ENCODE data around the gene BAZ1A.

BAZ1A gene

GRCh38 chr14:34721129-34721528 lies 154.0 kb downstream of the BAZ1A start:
- DNase-seq = no peak

DNA sequence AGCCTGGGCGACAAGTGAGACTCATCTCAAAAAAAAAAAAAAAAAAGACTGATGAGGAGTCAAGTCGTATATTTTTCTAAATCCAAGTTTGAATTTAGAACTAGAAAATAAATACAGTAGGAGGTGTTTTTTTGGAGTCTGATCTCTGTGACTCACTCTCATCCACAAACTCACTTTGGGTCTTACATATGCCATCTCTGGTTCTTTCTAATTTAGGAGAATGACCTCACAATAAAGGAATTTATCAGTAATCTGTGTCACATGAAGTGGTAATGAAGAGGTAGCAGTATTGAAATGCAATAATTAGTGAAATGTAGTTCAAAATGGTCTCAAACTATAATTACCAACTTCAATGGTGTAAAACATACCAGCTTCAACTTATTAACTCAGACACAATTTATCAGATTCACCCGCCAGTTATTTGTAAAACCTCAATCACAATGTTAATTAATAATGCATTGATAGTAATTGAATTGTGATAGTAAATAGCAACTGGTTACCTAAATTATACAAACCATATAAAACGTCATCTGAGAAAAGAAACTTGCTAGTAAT lies 156.3 kb downstream of the BAZ1A start:
- DNase-seq = no peak

DNA sequence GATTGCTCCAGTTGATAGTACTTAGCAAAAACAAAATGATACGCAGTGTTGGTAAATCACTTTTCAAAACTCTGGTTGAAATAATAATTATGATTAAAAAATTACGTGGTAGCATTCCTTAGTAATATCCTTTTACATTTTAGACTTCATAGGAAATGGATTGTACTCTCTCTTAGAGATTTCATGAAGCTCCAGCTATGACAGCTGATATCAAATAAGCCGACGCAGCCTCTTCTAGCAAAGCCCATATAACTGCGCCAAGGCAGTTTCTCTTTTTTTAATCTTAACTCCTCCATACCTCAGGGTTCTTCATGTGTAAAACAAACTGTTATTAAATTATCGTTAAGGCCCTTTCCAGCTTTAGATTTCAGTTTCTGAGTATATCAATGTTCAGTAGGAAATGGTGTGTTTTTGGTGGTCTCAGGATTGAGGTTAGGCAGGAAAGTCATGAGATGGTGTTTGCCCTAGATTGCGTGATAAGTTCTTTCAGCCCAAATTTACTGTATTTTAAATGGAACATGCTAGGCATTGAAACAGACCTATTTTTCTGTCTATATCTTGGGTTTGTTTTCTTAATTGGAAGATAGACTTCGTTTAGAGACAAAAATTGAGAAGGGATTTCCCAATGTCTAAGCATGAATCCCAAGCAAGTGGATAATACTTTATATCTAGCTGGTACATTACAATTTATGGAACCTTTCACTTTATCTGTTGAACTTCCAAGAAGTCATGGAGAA lies 159.9 kb downstream of the BAZ1A start:
- DNase-seq = no peak

GRCh38 chr14:34714320-34715126 lies 160.6 kb downstream of the BAZ1A start, which contains the start of gene CFL2:
CFL2 (minus strand) TSS chr14:34714593; CDS start chr14:34714540, 53 bp downstream.
- DNase-seq = peak; percentile 94

DNA sequence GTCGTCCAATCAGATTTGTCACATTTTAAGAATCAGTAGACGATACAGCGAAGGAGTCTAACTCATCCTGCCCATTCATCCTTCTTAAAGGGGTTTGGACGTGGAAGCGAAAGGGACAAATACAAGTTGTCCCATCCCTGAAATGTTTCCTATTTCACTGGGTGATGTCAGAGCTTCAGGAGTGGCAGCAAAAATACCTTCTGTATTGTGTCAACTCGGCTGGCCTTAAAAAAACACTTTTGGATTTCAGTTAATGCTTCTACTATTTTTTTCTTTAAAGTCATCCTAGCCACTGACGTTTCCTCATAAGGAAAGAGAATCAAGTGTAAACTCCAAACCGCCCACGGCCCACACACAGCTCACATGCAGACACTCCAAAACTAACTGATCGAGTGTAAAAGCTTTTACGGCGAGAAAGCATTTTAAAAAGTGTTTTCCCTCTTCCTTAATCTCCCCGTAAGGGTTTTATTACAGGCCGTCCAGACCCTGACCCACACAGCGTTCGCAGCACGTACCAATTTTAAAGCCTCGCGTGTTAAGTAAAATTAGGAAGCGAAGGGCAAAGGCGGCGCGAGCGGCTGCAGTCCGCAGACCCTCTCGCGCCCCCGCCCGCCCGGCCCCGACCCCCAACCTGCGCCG lies 161.4 kb downstream of the BAZ1A start:
- peak; percentile 83 for DNase-seq

DNA sequence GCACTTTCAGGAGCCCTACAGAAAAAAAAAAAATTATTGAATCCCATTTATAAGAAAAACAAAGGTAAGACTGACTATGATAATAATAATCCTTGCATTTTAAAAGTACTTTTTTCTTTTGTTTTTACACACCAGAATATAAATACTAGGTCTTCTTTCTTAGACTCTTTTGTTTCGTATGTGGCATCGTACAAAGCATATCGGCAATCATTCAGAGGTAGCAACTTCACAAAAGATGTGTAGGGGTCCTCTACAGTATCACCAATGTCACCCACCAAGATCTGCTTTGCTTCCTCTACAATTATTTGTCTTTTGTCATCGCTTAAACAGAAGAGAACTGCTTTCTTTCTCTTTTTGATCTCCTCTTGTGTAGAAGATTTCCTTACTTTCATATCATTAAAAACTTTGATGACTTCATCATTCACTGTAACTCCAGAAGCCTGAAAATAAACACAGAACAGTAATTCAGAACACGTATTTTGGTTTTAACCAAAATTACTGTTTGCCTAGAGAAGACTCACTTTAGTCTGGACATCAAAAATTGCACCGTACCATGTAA lies 162.0 kb downstream of the BAZ1A start:
- DNase-seq = no peak

- DNase-seq = no peak
Observed at GRCh38 chr14:34711796-34712712, 163.1 kb downstream of the BAZ1A start.

- DNase-seq = peak; percentile 40
Observed at GRCh38 chr14:34711169-34711568, 164.0 kb downstream of the BAZ1A start.

- DNase-seq = no peak
Observed at GRCh38 chr14:34710744-34711143, 164.4 kb downstream of the BAZ1A start.

GRCh38 chr14:34710006-34710405 lies 165.2 kb downstream of the BAZ1A start:
- no peak for DNase-seq

DNA sequence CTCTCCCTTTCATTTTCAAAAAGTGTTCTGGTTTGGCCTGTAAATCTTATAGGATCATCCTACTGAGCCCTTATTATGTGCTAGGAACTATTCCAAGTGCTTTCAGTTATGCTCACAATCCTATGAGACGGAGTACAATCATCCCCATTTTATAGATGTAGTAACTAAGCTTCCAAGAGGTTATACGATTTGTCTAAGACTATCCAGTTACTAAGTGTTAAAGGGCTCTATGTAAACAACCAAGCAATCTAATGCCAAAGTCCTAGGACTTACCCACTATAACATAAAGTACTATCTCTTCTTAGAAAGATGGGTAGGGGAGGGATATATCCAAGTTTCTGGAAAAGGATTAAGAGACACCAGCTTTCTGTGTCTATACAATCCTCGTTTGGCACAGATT lies 167.4 kb downstream of the BAZ1A start:
- no peak for DNase-seq
